ENCODE measurements around the gene KRT75. TPM values are rescaled to one million over a fixed set of nuclear protein-coding genes. Genes with fewer than 3 reads are reported as not detected.

The KRT75 gene
- total RNA-seq, 4 donors from 2014 or later = not detected

GRCh38 chr12:52404951-52405350 is 29.2 kb downstream of the KRT75 start:
- peak in 1 of 3 donors; percentile 16 for DNase-seq
- TF ChIP-seq CTCF (IDR thresholded peaks at IDR 0.05) = no peak
- no peak for TF ChIP-seq POLR2A (IDR thresholded peaks at IDR 0.05)
- no peaks in the 10 kb centered on the region for H3K36me3 ChIP-seq
- H3K27me3 ChIP-seq = no peaks in the 10 kb centered on the region
- no peaks in the 10 kb centered on the region for H3K9me3 ChIP-seq
- no peak overlapping the region for H3K4me3 ChIP-seq
- H3K4me1 ChIP-seq = no peaks in the 10 kb centered on the region
- no peak overlapping the region for H3K27ac ChIP-seq

GRCh38 chr12:52403561-52403960 is 30.6 kb downstream of the KRT75 start:
- no peaks in the 10 kb centered on the region for H3K27me3 ChIP-seq
- TF ChIP-seq CTCF (IDR thresholded peaks at IDR 0.05) (no peak), POLR2A (IDR thresholded peaks at IDR 0.05) (no peak)
- no peaks in the 10 kb centered on the region for H3K4me1 ChIP-seq
- H3K27ac ChIP-seq = no peak overlapping the region
- H3K36me3 ChIP-seq = no peaks in the 10 kb centered on the region
- no peaks in the 10 kb centered on the region for H3K9me3 ChIP-seq
- DNase-seq = peak in 1 of 3 donors; percentile 15
- no peak overlapping the region for H3K4me3 ChIP-seq

GRCh38 chr12:52402873-52403540 is 31.2 kb downstream of the KRT75 start:
- H3K9me3 ChIP-seq = no peaks in the 10 kb centered on the region
- no peak overlapping the region for H3K4me3 ChIP-seq
- no peak overlapping the region for H3K27ac ChIP-seq
- H3K4me1 ChIP-seq = no peaks in the 10 kb centered on the region
- no peak for TF ChIP-seq POLR2A (IDR thresholded peaks at IDR 0.05)
- no peak for TF ChIP-seq CTCF (IDR thresholded peaks at IDR 0.05)
- no peaks in the 10 kb centered on the region for H3K27me3 ChIP-seq
- no peaks in the 10 kb centered on the region for H3K36me3 ChIP-seq
- DNase-seq = no peak

DNA sequence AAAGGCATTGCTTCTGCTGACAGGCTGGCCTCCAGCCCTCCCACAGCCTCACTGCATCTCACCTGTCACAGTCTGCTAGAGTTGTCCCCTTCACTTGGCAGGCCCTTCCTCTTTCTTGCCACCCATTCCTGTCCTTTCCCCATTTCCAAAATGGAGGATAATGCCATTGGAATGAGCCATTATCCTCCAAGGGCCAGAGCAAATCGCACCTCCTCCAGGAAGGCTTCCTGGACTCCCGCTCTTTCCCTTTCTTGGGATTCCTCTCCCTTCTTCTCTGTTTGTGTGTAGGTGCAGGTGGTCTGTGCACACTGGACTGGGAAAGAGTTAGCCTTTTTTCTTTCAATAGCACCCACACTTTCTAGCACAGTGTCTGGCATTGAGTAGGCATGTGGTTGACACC is 31.8 kb downstream of the KRT75 start:
- H3K9me3 ChIP-seq = no peaks in the 10 kb centered on the region
- no peaks in the 10 kb centered on the region for H3K4me1 ChIP-seq
- TF ChIP-seq CTCF (IDR thresholded peaks at IDR 0.05) = no peak
- TF ChIP-seq POLR2A (IDR thresholded peaks at IDR 0.05) = no peak
- H3K27me3 ChIP-seq = no peaks in the 10 kb centered on the region
- no peaks in the 10 kb centered on the region for H3K36me3 ChIP-seq
- no peak overlapping the region for H3K4me3 ChIP-seq
- peak in 1 of 3 donors; percentile 9 for DNase-seq
- H3K27ac ChIP-seq = no peak overlapping the region

- Histone ChIP-seq H3K27ac (no peak overlapping the region), H3K4me3 (no peak overlapping the region), H3K36me3 (no peaks in the 10 kb centered on the region), H3K27me3 (no peaks in the 10 kb centered on the region), H3K4me1 (no peaks in the 10 kb centered on the region), H3K9me3 (no peaks in the 10 kb centered on the region)
- DNase-seq = peak in 1 of 3 donors; percentile 9
- no peak for TF ChIP-seq POLR2A (IDR thresholded peaks at IDR 0.05)
- TF ChIP-seq CTCF (IDR thresholded peaks at IDR 0.05) = no peak
Observed at GRCh38 chr12:52401926-52402325, 32.2 kb downstream of the KRT75 start.

DNA sequence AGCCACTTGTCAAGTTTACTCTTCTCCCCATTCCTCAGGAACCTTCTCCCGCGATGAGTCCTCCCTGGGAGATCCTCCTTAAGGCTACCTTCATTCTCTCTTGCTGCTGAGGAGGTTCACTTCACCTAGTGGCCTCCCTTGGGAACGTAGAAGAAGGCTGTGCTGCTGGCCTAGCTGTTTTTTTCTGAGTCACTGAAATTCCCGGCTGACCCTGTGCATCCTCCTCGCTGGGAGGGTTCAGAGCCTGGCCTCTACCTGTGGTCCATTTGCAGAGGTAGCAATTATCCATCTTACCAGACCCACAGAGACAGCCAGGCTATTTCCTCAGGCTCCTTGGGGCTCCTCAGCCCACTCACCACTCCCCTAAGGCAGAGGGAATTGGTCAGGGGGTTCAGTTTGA is 32.6 kb downstream of the KRT75 start:
- DNase-seq = no peak
- H3K27ac ChIP-seq = no peak overlapping the region
- TF ChIP-seq CTCF (IDR thresholded peaks at IDR 0.05) (no peak), POLR2A (IDR thresholded peaks at IDR 0.05) (no peak)
- H3K4me1 ChIP-seq = no peaks in the 10 kb centered on the region
- H3K4me3 ChIP-seq = no peak overlapping the region
- no peaks in the 10 kb centered on the region for H3K27me3 ChIP-seq
- no peaks in the 10 kb centered on the region for H3K36me3 ChIP-seq
- H3K9me3 ChIP-seq = no peaks in the 10 kb centered on the region
